ENCODE results near the gene PIGK. TPM values are rescaled to one million over a fixed set of nuclear protein-coding genes. Genes with fewer than 3 reads are reported as not detected.
"Not testable (repeated sequence)": the region's sequence is repeated elsewhere in the genome, so short reads cannot be mapped to it uniquely, and the experiment has no call there.

The PIGK gene
- total and polyA plus RNA-seq, 2 donors (not counting 1 experiment from before 2014, with no cell fraction given) = 3.1 to 14.9 TPM

- H3K27ac Mint-ChIP-seq = no peak overlapping the region
- WGBS (ENCODE audit: insufficient coverage) = no CpG with 5 or more reads among the region's 1 CpG
- Histone ChIP-seq H3K27me3 (replicated peaks in 1 of 4; ENCODE audit: control extremely low read depth in 1 of 4, control insufficient read depth in 3 of 4, insufficient read depth in 4 of 4, low read length in 3 of 4) (no peaks in the 10 kb centered on the region), H3K4me2 (replicated peaks; ENCODE audit: low read depth, low read length, poor library complexity, severe bottlenecking) (no peak overlapping the region), H3K79me2 (ENCODE audit: control insufficient read depth, insufficient read depth, low read length) (no peaks in the 10 kb centered on the region), H3K4me1 (ENCODE audit: control insufficient read depth in 2 of 2, insufficient read depth in 2 of 2, low read length in 2 of 2) (no peaks in the 10 kb centered on the region), H3K4me3 (ENCODE audit: control extremely low read depth in 1 of 5, extremely low read depth in 1 of 5, insufficient read depth in 1 of 5, low read depth in 2 of 5, low read length in 4 of 5) (no peak overlapping the region), H3K36me3 (replicated peaks in 1 of 2; ENCODE audit: control extremely low read depth in 1 of 2, control insufficient read depth in 1 of 2, extremely low read depth in 1 of 2, insufficient read depth in 2 of 2, low read length in 1 of 2) (peaks cover 0 to 5% of the 10 kb centered on the region in 2 experiments), H4K20me1 (ENCODE audit: control insufficient read depth, insufficient read depth, low read length, poor library complexity, severe bottlenecking) (no peaks in the 10 kb centered on the region), H3K9ac (ENCODE audit: low read length) (no peak overlapping the region), H3K9me3 (ENCODE audit: control extremely low read depth in 1 of 3, control insufficient read depth in 2 of 3, insufficient read depth in 1 of 3, low read length in 2 of 3) (no peaks in the 10 kb centered on the region), H3K27ac (ENCODE audit: low read length in 2 of 2) (no peak overlapping the region), H2AFZ (ENCODE audit: insufficient read depth, low read depth, low read length, poor library complexity, severe bottlenecking) (no peak overlapping the region)
- ChIA-PET POLR2A (no interaction called here), CTCF (no interaction called here)
- DNase-seq (no peak), ATAC-seq (ENCODE audit: low read depth) (no peak)
- no peaks in the 10 kb centered on the region for H3K9me3 Mint-ChIP-seq (ENCODE audit: insufficient read depth)
- intact Hi-C loops (cut with micrococcal nuclease) = no loop called here
- H3K27me3 Mint-ChIP-seq = no peaks in the 10 kb centered on the region
- H3K4me3 Mint-ChIP-seq = no peak overlapping the region
- TF ChIP-seq CTCF (IDR thresholded peaks at IDR 0.05) = no peak
- TF ChIP-seq EZH2 (IDR thresholded peaks at IDR 0.05; ENCODE audit: borderline replicate concordance, insufficient read depth, low read depth, low read length, poor library complexity, severe bottlenecking) = no peak
- no peaks in the 10 kb centered on the region for H3K4me1 Mint-ChIP-seq
Measured at GRCh38 chr1:77168358-77168757, 50.9 kb downstream of the PIGK start.

GRCh38 chr1:77164434-77164944 is 54.7 kb downstream of the PIGK start:
- Mint-ChIP-seq H3K27ac (no peak overlapping the region), H3K4me3 (no peak overlapping the region), H3K4me1 (no peaks in the 10 kb centered on the region), H3K9me3 (ENCODE audit: insufficient read depth) (peaks cover 2% of the 10 kb centered on the region), H3K27me3 (no peaks in the 10 kb centered on the region)
- Histone ChIP-seq H2AFZ (ENCODE audit: insufficient read depth, low read depth, low read length, poor library complexity, severe bottlenecking) (no peak overlapping the region), H3K27me3 (replicated peaks in 1 of 4; ENCODE audit: control extremely low read depth in 1 of 4, control insufficient read depth in 3 of 4, insufficient read depth in 4 of 4, low read length in 3 of 4) (no peaks in the 10 kb centered on the region), H4K20me1 (ENCODE audit: control insufficient read depth, insufficient read depth, low read length, poor library complexity, severe bottlenecking) (no peaks in the 10 kb centered on the region), H3K27ac (ENCODE audit: low read length in 2 of 2) (no peak overlapping the region), H3K4me3 (ENCODE audit: control extremely low read depth in 1 of 5, extremely low read depth in 1 of 5, insufficient read depth in 1 of 5, low read depth in 2 of 5, low read length in 4 of 5) (no peak overlapping the region), H3K4me2 (replicated peaks; ENCODE audit: low read depth, low read length, poor library complexity, severe bottlenecking) (no peak overlapping the region), H3K4me1 (ENCODE audit: control insufficient read depth in 2 of 2, insufficient read depth in 2 of 2, low read length in 2 of 2) (no peaks in the 10 kb centered on the region), H3K79me2 (ENCODE audit: control insufficient read depth, insufficient read depth, low read length) (no peaks in the 10 kb centered on the region), H3K9me3 (ENCODE audit: control extremely low read depth in 1 of 3, control insufficient read depth in 2 of 3, insufficient read depth in 1 of 3, low read length in 2 of 3) (no peaks in the 10 kb centered on the region), H3K36me3 (replicated peaks in 1 of 2; ENCODE audit: control extremely low read depth in 1 of 2, control insufficient read depth in 1 of 2, extremely low read depth in 1 of 2, insufficient read depth in 2 of 2, low read length in 1 of 2) (peaks cover 7 to 15% of the 10 kb centered on the region in 2 experiments), H3K9ac (ENCODE audit: low read length) (no peak overlapping the region)
- intact Hi-C loops (cut with micrococcal nuclease) = no loop called here
- ChIA-PET CTCF (no interaction called here), POLR2A (no interaction called here)
- WGBS (ENCODE audit: insufficient coverage) = 92% methylated on average over 2 of the region's 5 CpGs
- ATAC-seq (ENCODE audit: low read depth) = no peak
- no peak for DNase-seq
- TF ChIP-seq EZH2 (IDR thresholded peaks at IDR 0.05; ENCODE audit: borderline replicate concordance, insufficient read depth, low read depth, low read length, poor library complexity, severe bottlenecking) (no peak), CTCF (IDR thresholded peaks at IDR 0.05) (no peak)

GRCh38 chr1:77159706-77160105 is 59.5 kb downstream of the PIGK start:
- H3K9me3 ChIP-seq (ENCODE audit: control extremely low read depth in 1 of 3, control insufficient read depth in 2 of 3, insufficient read depth in 1 of 3, low read length in 2 of 3); H3K9me3 Mint-ChIP-seq (ENCODE audit: insufficient read depth); CTCF ChIA-PET; H3K4me2 ChIP-seq (replicated peaks; ENCODE audit: low read depth, low read length, poor library complexity, severe bottlenecking); intact Hi-C loops (cut with micrococcal nuclease); ATAC-seq (ENCODE audit: low read depth); H3K4me3 Mint-ChIP-seq; H3K27ac ChIP-seq (ENCODE audit: low read length in 2 of 2); H3K4me1 Mint-ChIP-seq; H3K27me3 ChIP-seq (replicated peaks in 1 of 4; ENCODE audit: control extremely low read depth in 1 of 4, control insufficient read depth in 3 of 4, insufficient read depth in 4 of 4, low read length in 3 of 4); H3K79me2 ChIP-seq (ENCODE audit: control insufficient read depth, insufficient read depth, low read length); H3K27me3 Mint-ChIP-seq; DNase-seq; H4K20me1 ChIP-seq (ENCODE audit: control insufficient read depth, insufficient read depth, low read length, poor library complexity, severe bottlenecking); H3K4me1 ChIP-seq (ENCODE audit: control insufficient read depth in 2 of 2, insufficient read depth in 2 of 2, low read length in 2 of 2); H3K4me3 ChIP-seq (ENCODE audit: control extremely low read depth in 1 of 5, extremely low read depth in 1 of 5, insufficient read depth in 1 of 5, low read depth in 2 of 5, low read length in 4 of 5); H3K9ac ChIP-seq (ENCODE audit: low read length); H2AFZ ChIP-seq (ENCODE audit: insufficient read depth, low read depth, low read length, poor library complexity, severe bottlenecking); POLR2A ChIA-PET; H3K27ac Mint-ChIP-seq: not testable (repeated sequence)
- 80% methylated on average over 1 of the region's 3 CpGs for WGBS (ENCODE audit: insufficient coverage)
- H3K36me3 ChIP-seq (replicated peaks in 1 of 2; ENCODE audit: control extremely low read depth in 1 of 2, control insufficient read depth in 1 of 2, extremely low read depth in 1 of 2, insufficient read depth in 2 of 2, low read length in 1 of 2) = peaks cover 7 to 17% of the 10 kb centered on the region in 2 experiments

All from B cell (primary cell).